Forelimb muscle (tissue), 1 donor: ENCODE results near the gene SLC7A6OS. TPM values are rescaled to one million over a fixed set of nuclear protein-coding genes. Genes with fewer than 3 reads are reported as not detected.

Experiments used
- DNase-seq: peaks from one replicate; pipeline ENCODE4 v3.0.0-alpha.2; 2013; ENCODE audit warnings: low read depth
- polyA plus RNA-seq: library from polyadenylated mRNA; unstranded; fragments of 120-200 nt; gene quantifications from one replicate; pipeline ENCODE4 v1.2.1, GENCODE V29; 2013; ENCODE audit not compliant: insufficient read length

Gene SLC7A6OS
- polyA plus RNA-seq, 1 donor, result 17.5 TPM

- DNase-seq, result no peak
These were observed 33.5 kb upstream of the SLC7A6OS start for GRCh38 chr16:68344252-68344651.

GRCh38 chr16:68343137-68343536 lies 32.4 kb upstream of the SLC7A6OS start:
- no peak for DNase-seq

- DNase-seq, result no peak
These were observed 31.9 kb upstream of the SLC7A6OS start for GRCh38 chr16:68342620-68343019.

- DNase-seq, result no peak
These were observed 28.5 kb upstream of the SLC7A6OS start for GRCh38 chr16:68339214-68339613.

- no peak for DNase-seq
These were observed 27.8 kb upstream of the SLC7A6OS start for GRCh38 chr16:68338326-68339119.

GRCh38 chr16:68335175-68335574 lies 24.4 kb upstream of the SLC7A6OS start:
- no peak for DNase-seq

- peak; percentile 24 for DNase-seq
These were observed 21.8 kb upstream of the SLC7A6OS start for GRCh38 chr16:68332411-68333121.

GRCh38 chr16:68331879-68332410 lies 21.2 kb upstream of the SLC7A6OS start:
- no peak for DNase-seq

- no peak for DNase-seq
These were observed 18.2 kb upstream of the SLC7A6OS start for GRCh38 chr16:68328860-68329390.

GRCh38 chr16:68328151-68328859 lies 17.6 kb upstream of the SLC7A6OS start:
- peak; percentile 39 for DNase-seq

- no peak for DNase-seq
These were observed 14.1 kb upstream of the SLC7A6OS start for GRCh38 chr16:68324780-68325357.

- no peak for DNase-seq
These were observed 13.6 kb upstream of the SLC7A6OS start for GRCh38 chr16:68324336-68324735.

GRCh38 chr16:68319185-68319908 lies 8.6 kb upstream of the SLC7A6OS start:
- no peak for DNase-seq

- DNase-seq, result no peak
These were observed 2.4 kb upstream of the SLC7A6OS start for GRCh38 chr16:68313116-68313515.

GRCh38 chr16:68310437-68310773 lies 341 bp downstream of the SLC7A6OS start:
- no peak for DNase-seq

GRCh38 chr16:68309799-68310198 lies 947 bp downstream of the SLC7A6OS start:
- no peak for DNase-seq

GRCh38 chr16:68306633-68307032 lies 4.1 kb downstream of the SLC7A6OS start:
- DNase-seq, result no peak

GRCh38 chr16:68300734-68301459 lies 9.8 kb downstream of the SLC7A6OS start:
- no peak for DNase-seq

GRCh38 chr16:68299571-68300453 lies 10.9 kb downstream of the SLC7A6OS start:
- DNase-seq, result no peak
